CD4-positive, alpha-beta T cell treated with Interferon gamma for 1 hour (primary cell): ENCODE results near the gene PLA2G5.
A peak's percentile ranks its signal among the peaks of the same experiment; 100 is the strongest.

Experiments
- DNase-seq: peaks from one replicate; pipeline ENCODE4 v3.0.0-alpha.2; 2020

PLA2G5 gene

GRCh38 chr1:20093303-20093702 lies 23.3 kb downstream of the PLA2G5 start:
- no peak for DNase-seq

GRCh38 chr1:20093940-20094391 lies 24.0 kb downstream of the PLA2G5 start:
- DNase-seq, result no peak

GRCh38 chr1:20095564-20096434 lies 25.8 kb downstream of the PLA2G5 start:
- DNase-seq, result no peak

GRCh38 chr1:20096840-20097447 lies 26.9 kb downstream of the PLA2G5 start:
- DNase-seq, result no peak

GRCh38 chr1:20099533-20099932 lies 29.5 kb downstream of the PLA2G5 start:
- no peak for DNase-seq

GRCh38 chr1:20100632-20101355 lies 30.8 kb downstream of the PLA2G5 start:
- peak; percentile 40 for DNase-seq

GRCh38 chr1:20102875-20103274 lies 32.9 kb downstream of the PLA2G5 start:
- no peak for DNase-seq

GRCh38 chr1:20105856-20106255 lies 35.9 kb downstream of the PLA2G5 start:
- DNase-seq, result no peak

GRCh38 chr1:20107351-20107750 lies 37.4 kb downstream of the PLA2G5 start:
- DNase-seq, result no peak

GRCh38 chr1:20107796-20108195 lies 37.8 kb downstream of the PLA2G5 start:
- DNase-seq, result no peak

- DNase-seq, result no peak
These were observed 38.6 kb downstream of the PLA2G5 start for GRCh38 chr1:20108366-20109123.

GRCh38 chr1:20109223-20109856 lies 39.3 kb downstream of the PLA2G5 start:
- no peak for DNase-seq

- no peak for DNase-seq
These were observed 40.7 kb downstream of the PLA2G5 start for GRCh38 chr1:20110679-20111078.

GRCh38 chr1:20111452-20111851 lies 41.5 kb downstream of the PLA2G5 start:
- no peak for DNase-seq

- DNase-seq, result no peak
These were observed 42.4 kb downstream of the PLA2G5 start for GRCh38 chr1:20112279-20113000.

GRCh38 chr1:20114021-20114648 lies 44.1 kb downstream of the PLA2G5 start:
- DNase-seq, result no peak

- DNase-seq, result no peak
These were observed 45.5 kb downstream of the PLA2G5 start for GRCh38 chr1:20115479-20115878.

GRCh38 chr1:20115916-20116315 lies 45.9 kb downstream of the PLA2G5 start:
- DNase-seq, result no peak

GRCh38 chr1:20117236-20117635 lies 47.2 kb downstream of the PLA2G5 start:
- DNase-seq, result no peak

- no peak for DNase-seq
These were observed 49.4 kb downstream of the PLA2G5 start, which contains the start of gene PLA2G2D for GRCh38 chr1:20119347-20119746. PLA2G2D (minus strand) TSS chr1:20119536; CDS start chr1:20119498, 38 bp downstream.

- DNase-seq, result no peak
These were observed 50.8 kb downstream of the PLA2G5 start for GRCh38 chr1:20120796-20121195.
